HG02763 (cell line): ENCODE measurements around the gene DNAJC5G.

Experiments used
- ATAC-seq: cut with Tn5 transposase; IDR thresholded peaks from one replicate; pipeline ENCODE4 v1.9.1; 2021; ENCODE audit warnings: mild to moderate bottlenecking, moderate library complexity; ENCODE audit not compliant: unreplicated experiment

The DNAJC5G gene, protein sequence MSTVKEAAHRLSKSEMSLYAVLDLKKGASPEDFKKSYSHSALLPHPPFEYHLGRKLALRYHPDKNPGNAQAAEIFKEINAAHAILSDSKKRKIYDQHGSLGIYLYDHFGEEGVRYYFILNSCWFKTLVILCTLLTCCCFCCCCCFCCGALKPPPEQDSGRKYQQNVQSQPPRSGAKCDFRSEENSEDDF

DNA sequence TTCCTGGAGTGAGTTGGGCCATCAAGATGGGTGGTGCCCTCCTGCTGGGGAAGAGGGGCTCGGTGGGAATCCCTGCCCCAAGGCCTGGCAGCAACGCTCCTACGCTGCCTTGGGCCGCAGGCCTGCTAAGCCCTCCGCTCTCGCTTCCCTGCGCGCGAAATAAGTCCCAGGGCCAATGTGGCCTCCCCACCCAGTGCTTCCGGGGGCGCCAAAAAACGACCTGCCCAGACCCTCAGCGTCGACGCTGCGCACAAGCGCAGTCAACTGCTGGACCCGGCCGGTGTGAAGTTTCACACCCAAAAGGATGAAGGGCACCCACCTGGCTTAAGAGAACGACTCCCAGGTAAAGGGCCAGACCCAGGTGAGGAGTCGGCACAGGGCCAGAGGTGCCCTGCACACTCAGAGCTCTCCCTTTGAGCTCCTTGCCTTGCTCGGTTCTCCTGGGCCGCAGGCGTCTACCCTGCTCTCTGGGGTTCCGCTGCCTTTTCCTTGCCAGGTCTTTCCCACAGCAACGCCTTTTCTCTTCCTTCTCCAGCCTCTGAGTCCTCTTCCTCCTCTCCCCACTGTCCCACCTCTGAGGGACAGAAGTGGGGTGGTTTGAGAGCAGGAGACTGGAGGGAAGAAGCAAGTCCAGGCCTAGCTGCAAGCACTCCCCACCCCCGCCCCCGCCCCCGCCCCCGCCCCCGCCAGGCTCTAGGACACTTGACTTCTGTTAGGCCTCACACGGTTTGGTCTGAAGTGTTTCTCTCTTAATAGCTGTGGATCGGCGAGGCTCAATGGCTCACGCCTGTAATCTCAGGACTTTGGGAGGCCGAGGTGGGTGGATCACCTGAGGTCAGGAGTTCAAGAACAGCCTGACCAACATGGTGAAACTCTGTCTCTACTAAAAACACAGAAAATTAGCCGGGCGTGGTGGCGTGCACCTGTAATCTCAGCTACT lies at the start of gene DNAJC5G:
DNAJC5G (plus strand) TSS at position 223 of the 940 bp plus-strand sequence. CDS start 1,296 bp downstream, outside the sequence.
- ATAC-seq = no peak

DNA sequence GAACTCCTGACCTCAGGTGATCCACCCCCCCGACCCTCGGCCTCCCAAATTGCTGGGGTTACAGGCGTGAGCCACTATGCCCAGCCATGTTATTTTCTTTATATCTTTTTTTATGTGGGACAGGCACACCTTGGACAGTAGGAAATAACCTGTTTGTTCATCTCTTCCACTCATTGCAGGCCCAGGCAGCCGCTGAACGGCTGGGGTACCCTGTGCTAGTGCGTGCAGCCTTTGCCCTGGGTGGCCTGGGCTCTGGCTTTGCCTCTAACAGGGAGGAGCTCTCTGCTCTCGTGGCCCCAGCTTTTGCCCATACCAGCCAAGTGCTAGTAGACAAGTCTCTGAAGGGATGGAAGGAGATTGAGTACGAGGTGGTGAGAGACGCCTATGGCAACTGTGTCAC lies 49.7 kb upstream of the DNAJC5G start:
- no peak for ATAC-seq

DNA sequence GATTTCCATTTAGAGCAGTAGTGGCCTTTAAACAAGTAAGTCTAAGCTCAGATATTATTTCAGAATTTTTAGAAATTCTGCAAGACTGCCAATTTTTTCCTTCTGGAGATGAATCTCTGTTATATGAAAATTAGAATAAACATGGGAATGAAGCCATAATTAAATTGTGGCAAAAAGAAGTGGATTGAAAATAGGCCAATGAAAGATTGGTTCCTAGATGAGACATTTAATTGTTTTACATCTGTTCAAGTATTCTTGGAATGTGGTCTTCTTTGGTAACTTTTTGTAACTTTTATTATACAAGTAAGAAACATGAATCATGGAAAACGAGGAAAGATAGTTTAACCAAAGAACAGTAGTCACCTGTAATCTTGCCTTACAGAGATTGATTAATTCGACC lies 47.7 kb upstream of the DNAJC5G start:
- no peak for ATAC-seq

DNA sequence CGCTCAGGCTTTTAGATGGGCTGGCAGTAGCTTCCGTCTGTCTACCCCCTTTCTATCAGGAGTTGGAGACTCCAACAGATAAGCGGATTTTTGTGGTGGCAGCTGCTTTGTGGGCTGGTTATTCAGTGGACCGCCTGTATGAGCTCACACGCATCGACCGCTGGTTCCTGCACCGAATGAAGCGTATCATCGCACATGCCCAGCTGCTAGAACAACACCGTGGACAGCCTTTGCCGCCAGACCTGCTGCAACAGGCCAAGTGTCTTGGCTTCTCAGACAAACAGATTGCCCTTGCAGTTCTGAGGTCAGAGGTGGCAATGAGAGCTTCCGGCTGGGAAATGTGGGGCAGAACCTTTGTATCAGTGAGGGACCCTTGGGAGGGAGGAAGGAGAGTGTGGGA lies 43.3 kb upstream of the DNAJC5G start:
- no peak for ATAC-seq

DNA sequence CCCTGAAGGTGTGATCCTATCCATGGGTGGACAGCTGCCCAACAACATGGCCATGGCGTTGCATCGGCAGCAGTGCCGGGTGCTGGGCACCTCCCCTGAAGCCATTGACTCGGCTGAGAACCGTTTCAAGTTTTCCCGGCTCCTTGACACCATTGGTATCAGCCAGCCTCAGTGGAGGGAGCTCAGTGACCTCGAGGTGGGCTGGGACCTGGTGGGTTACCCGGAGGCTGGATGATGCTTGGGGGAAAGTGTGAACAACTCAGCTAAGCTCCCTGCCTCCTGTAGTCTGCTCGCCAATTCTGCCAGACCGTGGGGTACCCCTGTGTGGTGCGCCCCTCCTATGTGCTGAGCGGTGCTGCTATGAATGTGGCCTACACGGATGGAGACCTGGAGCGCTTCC lies 41.9 kb upstream of the DNAJC5G start:
- ATAC-seq = no peak

DNA sequence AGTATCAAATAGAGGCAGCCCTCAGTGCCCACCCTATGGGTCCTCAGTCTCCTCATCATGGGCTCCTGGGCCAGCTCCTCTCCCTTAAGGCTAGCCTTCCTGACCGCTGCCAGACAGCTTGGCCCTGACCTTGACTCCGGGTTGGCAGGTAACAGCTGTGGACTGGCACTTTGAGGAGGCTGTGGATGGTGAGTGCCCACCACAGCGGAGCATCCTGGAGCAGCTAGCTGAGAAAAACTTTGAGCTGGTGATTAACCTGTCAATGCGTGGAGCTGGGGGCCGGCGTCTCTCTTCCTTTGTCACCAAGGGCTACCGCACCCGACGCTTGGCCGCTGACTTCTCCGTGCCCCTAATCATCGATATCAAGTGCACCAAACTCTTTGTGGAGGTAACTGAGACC lies 39.1 kb upstream of the DNAJC5G start:
- ATAC-seq = no peak

DNA sequence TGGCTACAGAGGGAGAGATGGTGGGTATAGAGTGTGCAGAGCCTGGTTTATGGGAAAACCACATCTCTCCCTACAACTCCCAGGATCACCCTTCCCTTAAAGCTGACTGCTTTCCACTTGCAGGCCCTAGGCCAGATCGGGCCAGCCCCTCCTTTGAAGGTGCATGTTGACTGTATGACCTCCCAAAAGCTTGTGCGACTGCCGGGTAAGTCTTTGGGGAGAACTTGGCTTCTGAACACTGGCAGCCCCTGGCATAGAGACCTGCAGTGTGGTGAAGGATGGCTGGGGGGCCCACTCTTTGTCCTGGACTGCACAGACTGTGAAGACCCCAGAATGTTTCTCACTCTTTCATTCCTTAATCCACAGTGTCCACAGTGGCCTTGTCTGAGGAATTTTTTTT lies 38.6 kb upstream of the DNAJC5G start:
- no peak for ATAC-seq

DNA sequence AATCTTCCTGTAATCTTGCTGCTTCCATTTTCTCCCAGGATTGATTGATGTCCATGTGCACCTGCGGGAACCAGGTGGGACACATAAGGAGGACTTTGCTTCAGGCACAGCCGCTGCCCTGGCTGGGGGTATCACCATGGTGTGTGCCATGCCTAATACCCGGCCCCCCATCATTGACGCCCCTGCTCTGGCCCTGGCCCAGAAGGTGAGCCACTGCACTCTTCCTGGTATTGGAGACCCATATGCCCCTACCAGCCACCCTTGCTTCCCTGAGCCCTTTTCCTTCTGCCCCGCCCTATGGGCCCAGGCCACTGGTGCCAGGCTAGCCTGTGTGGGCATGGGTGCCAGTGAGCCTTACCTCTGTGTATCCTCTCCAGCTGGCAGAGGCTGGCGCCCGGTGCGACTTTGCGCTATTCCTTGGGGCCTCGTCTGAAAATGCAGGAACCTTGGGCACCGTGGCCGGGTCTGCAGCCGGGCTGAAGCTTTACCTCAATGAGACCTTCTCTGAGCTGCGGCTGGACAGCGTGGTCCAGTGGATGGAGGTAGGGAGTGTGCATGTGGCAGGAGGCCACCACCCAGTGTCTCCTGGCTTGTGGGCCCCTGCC lies 37.8 kb upstream of the DNAJC5G start:
- no peak for ATAC-seq

DNA sequence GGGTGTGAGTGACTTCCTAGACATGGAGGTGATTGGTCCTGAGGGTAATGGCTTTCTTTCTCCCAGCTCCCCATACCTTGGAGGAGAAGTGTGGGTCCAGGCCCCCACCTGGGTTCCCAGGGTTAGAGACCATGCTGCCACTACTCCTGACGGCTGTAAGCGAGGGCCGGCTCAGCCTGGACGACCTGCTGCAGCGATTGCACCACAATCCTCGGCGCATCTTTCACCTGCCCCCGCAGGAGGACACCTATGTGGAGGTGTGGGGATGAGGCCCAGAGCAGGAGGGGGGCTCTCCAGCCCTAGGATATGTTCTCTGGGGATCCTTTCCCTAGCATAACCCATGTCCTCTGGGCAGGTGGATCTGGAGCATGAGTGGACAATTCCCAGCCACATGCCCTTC lies 36.3 kb upstream of the DNAJC5G start:
- no peak for ATAC-seq

DNA sequence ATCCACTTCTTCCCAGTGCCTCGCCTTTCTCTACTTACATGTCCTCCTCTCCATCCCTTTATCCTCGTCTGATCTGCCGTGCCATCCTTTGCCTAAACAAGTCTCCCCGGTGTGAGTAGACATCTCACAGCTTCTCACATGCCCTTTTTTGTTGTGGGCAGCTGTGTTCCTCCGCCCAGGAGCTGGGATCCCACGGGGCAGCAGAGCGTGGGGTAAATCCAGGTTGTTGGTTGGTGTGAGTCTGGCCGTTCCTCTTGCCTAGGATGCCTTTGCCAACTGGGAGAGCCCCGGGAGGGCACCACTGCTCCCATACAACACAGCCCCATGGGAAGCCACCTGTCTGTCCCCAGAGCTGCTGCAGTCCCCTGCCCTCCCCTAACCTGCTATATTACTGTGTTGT lies 34.8 kb upstream of the DNAJC5G start:
- ATAC-seq = no peak

DNA sequence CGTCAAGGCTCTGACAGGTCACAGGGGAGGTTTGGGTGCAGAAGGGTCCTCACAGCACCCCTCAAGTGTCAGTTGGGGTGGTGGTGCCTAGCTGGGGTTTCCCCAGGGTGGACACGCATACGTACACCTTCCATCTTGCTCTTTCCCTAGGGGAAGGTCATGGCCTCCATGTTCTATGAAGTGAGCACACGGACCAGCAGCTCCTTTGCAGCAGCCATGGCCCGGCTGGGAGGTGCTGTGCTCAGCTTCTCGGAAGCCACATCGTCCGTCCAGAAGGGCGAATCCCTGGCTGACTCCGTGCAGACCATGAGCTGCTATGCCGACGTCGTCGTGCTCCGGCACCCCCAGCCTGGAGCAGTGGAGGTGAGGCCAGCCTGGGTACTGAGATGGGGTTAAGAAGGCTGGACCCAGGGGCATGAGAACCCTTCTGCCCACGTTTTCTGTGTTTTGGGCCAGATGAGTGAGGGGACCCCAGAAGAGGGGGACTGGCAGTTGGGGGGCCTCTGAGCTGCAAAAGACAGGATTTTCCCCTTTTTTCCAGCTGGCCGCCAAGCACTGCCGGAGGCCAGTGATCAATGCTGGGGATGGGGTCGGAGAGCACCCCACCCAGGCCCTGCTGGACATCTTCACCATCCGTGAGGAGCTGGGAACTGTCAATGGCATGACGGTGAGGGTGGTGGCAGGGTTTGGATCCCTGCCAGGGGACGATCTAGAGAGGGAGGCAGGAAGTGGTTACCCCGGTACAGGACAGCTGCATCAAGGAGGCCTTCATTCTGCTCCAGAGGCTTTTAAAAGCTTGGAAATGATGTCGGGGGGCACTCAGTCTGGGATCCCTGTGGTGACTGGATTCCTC lies 33.2 kb upstream of the DNAJC5G start:
- ATAC-seq = no peak

DNA sequence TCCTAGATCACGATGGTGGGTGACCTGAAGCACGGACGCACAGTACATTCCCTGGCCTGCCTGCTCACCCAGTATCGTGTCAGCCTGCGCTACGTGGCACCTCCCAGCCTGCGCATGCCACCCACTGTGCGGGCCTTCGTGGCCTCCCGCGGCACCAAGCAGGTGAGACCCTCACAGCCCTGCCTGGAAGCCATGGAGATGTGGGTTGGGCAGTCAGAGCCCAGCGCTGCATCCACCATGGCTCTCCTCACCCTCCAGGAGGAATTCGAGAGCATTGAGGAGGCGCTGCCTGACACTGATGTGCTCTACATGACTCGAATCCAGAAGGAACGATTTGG lies 32.6 kb upstream of the DNAJC5G start:
- ATAC-seq = no peak

DNA sequence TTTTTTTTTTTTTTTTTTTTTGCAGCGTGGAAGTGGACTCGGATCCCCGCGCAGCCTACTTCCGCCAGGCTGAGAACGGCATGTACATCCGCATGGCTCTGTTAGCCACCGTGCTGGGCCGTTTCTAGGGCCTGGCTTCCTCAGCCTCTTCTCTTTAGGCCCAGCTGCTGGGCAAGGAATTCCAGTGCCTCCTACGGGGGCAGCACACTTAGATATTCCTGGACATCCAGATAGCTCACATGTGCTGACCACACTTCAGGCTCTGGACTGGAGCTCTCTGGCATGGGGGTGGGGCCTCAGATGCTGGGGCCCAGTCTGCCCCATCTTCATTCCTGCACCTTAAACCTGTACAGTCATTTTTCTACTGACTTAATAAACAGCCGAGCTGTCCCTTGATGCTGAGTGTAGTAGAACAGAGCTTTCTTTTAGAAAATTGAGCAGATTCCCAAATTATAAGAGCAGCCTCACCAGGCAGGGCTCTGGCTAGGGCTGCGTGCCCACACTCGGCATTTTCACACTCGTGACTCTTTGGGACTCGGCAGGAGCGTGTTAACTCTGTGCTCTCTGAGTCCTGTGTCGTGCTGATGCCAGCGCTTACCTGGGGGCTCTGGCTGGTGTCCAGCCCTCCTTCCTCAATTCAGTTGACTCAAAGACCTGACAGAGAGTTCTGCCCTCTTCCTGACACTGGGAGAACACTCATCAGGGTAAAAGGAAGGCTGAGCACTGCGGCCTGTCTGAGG lies 31.7 kb upstream of the DNAJC5G start:
- no peak for ATAC-seq

DNA sequence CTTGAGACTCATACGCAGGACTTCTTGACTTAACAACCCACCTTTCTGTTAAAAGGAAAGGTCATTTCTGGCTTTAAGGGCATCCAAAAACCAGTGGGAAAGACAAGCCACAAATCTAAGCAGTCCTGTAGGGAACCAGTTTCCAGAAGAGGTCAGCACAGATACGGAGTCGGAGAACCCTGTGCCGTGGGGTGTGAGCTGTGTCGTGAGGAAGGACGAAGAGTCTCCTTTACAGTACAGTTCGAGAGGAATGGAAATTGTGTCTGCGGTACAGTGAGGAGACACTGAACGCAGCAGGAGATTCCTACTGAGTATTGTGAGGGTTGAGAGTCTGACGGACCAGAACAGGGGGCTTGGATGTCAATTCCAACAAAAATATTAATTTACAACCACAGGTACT lies 30.1 kb upstream of the DNAJC5G start:
- ATAC-seq = no peak

DNA sequence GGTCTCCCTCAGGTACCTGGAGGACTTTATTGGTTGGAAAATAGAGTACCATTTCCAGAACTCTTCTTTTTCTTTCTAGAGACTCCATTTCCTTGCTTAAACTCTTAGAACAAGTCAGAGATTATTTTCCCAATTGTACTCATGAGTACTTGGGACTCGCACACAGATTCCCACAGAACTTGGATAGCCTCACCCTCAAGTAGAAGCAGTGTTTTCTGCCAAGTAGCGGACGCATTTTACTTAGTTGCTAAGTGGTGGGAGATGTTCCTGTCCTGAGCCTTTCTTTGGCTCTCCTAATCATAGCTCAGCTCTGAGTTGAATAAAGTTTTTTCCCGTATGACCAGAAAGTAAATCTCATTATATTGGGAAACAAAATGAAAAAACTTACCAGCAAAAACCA lies 29.6 kb upstream of the DNAJC5G start:
- no peak for ATAC-seq

DNA sequence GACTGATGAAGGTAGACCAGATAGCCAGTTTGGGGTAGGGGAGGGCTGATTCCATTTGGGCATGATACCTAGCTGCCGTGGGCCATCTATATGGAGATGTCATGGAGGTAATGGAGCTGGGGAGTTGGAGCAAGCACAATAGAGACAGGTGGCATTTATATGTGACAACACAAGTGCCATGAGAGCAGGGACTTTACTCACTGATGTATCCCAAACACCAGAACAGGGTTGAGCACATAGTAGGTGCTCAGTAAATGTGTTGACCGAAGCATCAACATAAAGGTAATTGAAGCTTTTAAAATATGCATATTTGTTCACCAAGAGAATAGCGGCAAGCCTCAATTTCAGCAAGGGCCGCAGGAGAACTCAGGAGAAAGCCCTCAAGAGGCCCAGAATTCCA lies 27.3 kb upstream of the DNAJC5G start:
- ATAC-seq = no peak

DNA sequence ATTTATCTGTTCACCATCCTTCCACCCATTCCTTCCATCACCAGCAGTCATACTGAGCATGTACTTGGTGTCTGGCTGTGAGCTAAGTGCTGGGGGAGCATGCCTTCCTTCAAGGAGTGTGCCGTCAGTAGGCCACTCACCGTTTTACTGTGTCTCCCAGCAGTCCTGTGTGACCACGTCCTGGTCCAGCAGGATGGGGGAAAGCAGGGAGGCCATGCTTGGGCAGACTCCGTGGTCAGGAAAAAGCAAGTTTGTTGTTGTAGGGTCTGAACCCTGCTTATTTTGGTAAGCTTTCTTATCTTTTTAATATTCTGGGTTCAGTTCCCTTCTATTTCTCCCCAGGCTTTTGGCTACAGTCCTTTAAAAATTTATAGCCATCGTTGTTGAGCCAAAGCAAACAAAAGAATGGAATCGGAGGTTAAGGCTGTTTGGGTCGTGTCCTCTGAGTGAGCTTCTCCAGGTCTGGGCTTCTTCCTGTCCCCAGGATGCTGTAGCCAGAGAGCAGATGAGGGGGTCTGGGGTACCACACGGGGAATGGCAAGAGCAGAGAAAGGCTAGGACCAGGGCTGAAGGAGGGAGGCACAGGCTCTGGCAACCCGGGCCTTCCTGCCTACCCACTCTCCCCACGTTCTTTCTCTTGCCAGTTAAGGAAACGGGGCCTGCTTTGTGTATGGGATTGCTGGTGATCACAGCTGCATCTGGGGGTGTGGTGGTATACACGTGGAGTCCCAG lies 25.9 kb upstream of the DNAJC5G start:
- no peak for ATAC-seq

DNA sequence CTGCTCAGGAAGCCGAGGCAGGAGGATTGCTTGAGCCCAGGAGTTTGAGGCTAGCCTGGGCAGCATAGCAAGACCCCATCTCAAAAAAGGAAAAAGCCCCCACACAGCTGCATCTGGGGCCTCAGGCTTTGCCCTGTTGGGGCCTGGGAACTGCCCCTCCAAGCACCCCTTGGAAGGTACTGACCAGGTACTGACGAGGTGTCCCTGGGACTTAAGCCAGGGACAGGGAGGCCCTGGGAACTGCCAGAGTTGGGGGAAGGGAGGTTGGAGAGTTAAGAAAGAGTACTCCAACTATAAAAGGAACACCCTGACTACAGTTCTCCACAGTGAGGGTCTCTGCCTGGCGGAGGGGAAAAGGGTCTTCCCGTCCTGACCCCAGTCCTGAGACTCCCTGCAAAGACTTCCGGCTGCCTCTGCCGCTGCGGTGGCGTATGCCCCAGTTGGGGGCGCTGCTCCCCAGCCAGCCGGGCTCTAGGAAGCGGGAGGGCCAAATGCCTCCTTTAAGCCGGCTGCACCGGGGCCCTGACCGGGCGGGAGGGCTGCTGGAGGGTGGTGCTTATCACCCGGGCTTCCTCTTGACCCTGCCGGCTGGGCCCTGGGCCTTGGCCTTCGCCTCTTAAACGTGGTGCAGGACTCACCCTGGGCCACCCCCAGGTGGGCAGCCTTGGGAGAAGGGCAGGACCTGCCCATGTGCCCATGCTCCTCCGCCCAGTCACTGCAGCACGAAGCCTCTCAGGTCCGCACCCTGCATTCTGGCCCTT lies 25.2 kb upstream of the DNAJC5G start:
- no peak for ATAC-seq
